Tibial artery (tissue), 4 donors: ENCODE results near the gene SLIT3.

Source experiments
- DNase-seq, 2 donors: peaks; one replicate each; pipeline ENCODE4 v3.0.0-alpha.2; 2019
- H3K27ac ChIP-seq, 2 donors: fragments of 200-600 bp; sonication (generic) in 1 of 2; 1 replicate in 1 of 2; 2 replicates in 1 of 2; pipeline ENCODE4 v1.5.1; 2018 to 2019; ENCODE audit warnings: mild to moderate bottlenecking in 1 of 2
- H3K27me3 ChIP-seq, 2 donors: fragments of 200-600 bp; sonication (generic) in 1 of 2; one replicate each; pipeline versions ENCODE4 v1.5.1 to v1.6.0; 2016 to 2019
- H3K36me3 ChIP-seq, 3 donors: fragments of 200-600 bp; sonication (generic) in 2 of 3; one replicate each; pipeline ENCODE4 v1.5.1; 2016 to 2019; ENCODE audit warnings: mild to moderate bottlenecking in 2 of 3
- H3K4me1 ChIP-seq, 4 donors: fragments of 200-600 bp; sonication (generic) in 2 of 4; 1 replicate in 3 of 4; 2 replicates in 1 of 4; pipeline ENCODE4 v1.5.1; 2016 to 2019
- H3K4me3 ChIP-seq, 2 donors: fragments of 200-600 bp; sonication (generic) in 1 of 2; 1 replicate in 1 of 2; 2 replicates in 1 of 2; pipeline ENCODE4 v1.5.1; 2018 to 2019; ENCODE audit warnings: mild to moderate bottlenecking in 2 of 2
- H3K9me3 ChIP-seq, 3 donors: fragments of 200-600 bp; sonication (generic) in 1 of 3; one replicate each; pipeline ENCODE4 v1.5.1; 2016 to 2019
- intact Hi-C: fragments of 100-400 bp; cut with DNase I; formaldehyde crosslinking; loops from one replicate; pipeline ENCODE4 v1.15.0; 2023; ENCODE audit warnings: low total_unique reads
- TF ChIP-seq, protein P1 (sequence below), 2 experiments: fragments of 200-600 bp in 1 of 2; fragments of 450-650 bp in 1 of 2; IDR thresholded peaks; one replicate each; pipeline ENCODE4 v1.5.1; 2017 to 2019; ENCODE audit warnings: antibody characterized with exemption in 2 of 2, mild to moderate bottlenecking in 1 of 2, moderate library complexity in 1 of 2

Gene SLIT3

DNA sequence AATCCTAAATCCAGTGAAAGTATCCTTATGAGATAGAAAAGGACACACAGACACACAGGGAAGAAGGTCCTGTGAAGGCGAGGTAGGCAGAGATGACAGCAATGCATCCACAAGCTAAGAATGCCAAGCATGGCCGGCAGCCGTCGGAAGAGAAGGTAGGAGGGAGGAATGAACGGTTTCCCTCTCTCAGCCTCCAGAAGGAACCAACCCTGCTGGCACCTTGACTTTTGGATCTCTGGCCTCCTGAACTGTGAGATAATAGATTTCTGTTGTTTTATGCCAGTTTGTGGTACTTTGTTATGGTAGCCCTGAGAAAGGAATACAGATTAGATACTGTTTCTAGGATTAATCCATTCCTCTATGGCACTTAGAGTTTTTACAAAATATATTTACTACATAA lies 645.6 kb downstream of the SLIT3 start:
- no peak overlapping the region for H3K4me3 ChIP-seq
- no peak overlapping the region for H3K27ac ChIP-seq
- peaks cover 0 to 11% (median 5%) of the 10 kb centered on the region in 4 donors for H3K4me1 ChIP-seq
- intact Hi-C loops: no loop called here
- H3K27me3 ChIP-seq: no peaks in the 10 kb centered on the region
- H3K9me3 ChIP-seq: no peaks in the 10 kb centered on the region
- DNase-seq: no peak
- peaks cover 0 to 5% (median 0%) of the 10 kb centered on the region in 3 donors for H3K36me3 ChIP-seq
- TF ChIP-seq, protein P1, sequence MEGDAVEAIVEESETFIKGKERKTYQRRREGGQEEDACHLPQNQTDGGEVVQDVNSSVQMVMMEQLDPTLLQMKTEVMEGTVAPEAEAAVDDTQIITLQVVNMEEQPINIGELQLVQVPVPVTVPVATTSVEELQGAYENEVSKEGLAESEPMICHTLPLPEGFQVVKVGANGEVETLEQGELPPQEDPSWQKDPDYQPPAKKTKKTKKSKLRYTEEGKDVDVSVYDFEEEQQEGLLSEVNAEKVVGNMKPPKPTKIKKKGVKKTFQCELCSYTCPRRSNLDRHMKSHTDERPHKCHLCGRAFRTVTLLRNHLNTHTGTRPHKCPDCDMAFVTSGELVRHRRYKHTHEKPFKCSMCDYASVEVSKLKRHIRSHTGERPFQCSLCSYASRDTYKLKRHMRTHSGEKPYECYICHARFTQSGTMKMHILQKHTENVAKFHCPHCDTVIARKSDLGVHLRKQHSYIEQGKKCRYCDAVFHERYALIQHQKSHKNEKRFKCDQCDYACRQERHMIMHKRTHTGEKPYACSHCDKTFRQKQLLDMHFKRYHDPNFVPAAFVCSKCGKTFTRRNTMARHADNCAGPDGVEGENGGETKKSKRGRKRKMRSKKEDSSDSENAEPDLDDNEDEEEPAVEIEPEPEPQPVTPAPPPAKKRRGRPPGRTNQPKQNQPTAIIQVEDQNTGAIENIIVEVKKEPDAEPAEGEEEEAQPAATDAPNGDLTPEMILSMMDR (IDR thresholded peaks at IDR 0.05): no peak

DNA sequence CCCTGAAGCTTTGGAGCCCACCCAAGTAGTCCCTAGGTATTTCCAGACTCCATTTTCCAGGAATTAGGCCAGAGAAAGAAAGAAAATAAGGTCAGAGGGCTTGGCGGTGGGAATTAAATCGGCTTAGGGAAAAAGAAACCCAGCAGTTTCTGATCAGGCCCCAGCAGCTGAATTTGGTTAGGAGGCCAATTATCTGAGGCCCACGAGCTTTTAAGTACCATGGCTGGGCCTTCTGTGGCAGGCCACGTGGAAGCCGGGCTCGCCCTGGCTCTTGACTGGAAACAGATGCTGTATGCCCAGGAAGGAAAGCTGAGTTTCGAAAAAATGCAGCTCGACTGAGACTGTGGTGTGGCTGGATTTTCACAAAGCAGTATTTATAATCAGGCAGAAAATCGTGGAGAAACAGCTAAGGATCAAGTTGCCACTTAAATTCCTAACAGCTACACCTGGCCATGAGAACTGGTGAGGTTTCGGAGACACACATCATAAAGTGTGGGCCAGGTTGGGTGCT lies 646.7 kb downstream of the SLIT3 start:
- TF ChIP-seq, protein P1 (IDR thresholded peaks at IDR 0.05): no peak
- peaks cover 0 to 11% (median 5%) of the 10 kb centered on the region in 4 donors for H3K4me1 ChIP-seq
- H3K27ac ChIP-seq: no peak overlapping the region
- no peak overlapping the region for H3K4me3 ChIP-seq
- H3K36me3 ChIP-seq: peaks cover 0 to 5% (median 0%) of the 10 kb centered on the region in 3 donors
- intact Hi-C loops: no loop called here
- H3K9me3 ChIP-seq: no peaks in the 10 kb centered on the region
- DNase-seq: peak; percentile 44 to 61
- H3K27me3 ChIP-seq: no peaks in the 10 kb centered on the region

DNA sequence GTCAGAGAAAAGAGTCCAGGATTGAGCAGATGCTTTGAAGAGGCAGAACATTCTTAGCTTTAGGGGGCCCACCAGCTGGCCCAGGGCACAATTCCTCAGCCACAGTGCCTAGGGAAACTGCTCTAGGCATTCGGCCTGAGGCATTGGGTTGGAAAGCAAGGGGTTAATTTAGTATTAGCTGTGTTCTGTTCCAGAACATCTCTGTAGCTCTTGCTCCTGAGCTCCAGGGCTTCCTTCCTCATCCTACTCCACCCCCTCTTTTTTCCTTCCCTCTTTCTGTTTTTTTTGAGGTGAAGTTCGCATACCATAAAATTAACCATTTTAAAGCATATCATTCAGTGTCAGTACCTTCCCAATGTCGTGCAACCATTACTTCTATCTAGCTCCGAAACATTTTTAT lies 647.3 kb downstream of the SLIT3 start:
- H3K27ac ChIP-seq: no peak overlapping the region
- no peak overlapping the region for H3K4me3 ChIP-seq
- peaks cover 0 to 5% (median 0%) of the 10 kb centered on the region in 3 donors for H3K36me3 ChIP-seq
- intact Hi-C loops: no loop called here
- no peaks in the 10 kb centered on the region for H3K9me3 ChIP-seq
- H3K4me1 ChIP-seq: peaks cover 0 to 11% (median 5%) of the 10 kb centered on the region in 4 donors
- no peak for DNase-seq
- H3K27me3 ChIP-seq: no peaks in the 10 kb centered on the region
- TF ChIP-seq, protein P1 (IDR thresholded peaks at IDR 0.05): no peak

DNA sequence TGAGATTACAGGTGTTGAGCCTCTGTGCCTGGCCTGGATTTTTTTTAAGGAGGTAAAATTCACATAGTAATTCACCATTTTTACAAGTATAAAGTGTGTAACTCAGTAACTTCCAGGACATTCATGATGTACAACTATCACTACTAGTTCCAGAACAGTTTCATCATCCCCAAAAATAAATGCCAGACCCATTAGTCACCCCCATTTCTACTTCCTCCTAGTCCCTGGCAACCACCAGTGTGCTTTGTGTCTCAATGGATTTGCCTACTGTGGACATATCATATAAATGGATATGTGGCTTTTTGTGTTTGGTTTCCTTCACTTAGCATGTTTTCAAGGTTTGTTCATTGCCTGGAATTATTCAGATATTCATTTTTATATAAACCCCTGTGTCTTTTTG lies 649.3 kb downstream of the SLIT3 start:
- intact Hi-C loops: no loop called here
- Histone ChIP-seq H3K4me3 (no peak overlapping the region), H3K9me3 (no peaks in the 10 kb centered on the region), H3K36me3 (peaks cover 0 to 5% (median 0%) of the 10 kb centered on the region in 3 donors), H3K27me3 (no peaks in the 10 kb centered on the region), H3K27ac (no peak overlapping the region), H3K4me1 (peaks cover 0 to 11% (median 5%) of the 10 kb centered on the region in 4 donors)
- TF ChIP-seq, protein P1 (IDR thresholded peaks at IDR 0.05): no peak
- no peak for DNase-seq

DNA sequence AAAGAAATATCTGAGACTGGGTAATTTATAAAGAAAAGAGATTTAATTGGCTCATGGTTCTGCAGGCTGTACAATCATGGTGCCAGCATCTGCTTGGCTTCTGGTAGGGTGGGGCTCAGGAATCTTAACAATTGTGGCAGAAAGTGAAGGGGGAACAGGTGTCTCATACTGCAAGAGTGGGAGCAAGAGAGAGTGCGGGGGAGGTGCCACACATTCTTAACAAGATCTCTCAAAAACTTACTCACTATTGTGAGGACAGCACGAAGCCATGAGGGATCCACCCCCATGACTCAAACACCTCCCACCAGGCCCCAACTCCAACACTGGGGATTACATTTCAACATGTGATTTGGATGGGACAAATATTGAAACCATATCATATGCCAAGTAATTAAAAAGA lies 651.6 kb downstream of the SLIT3 start:
- TF ChIP-seq, protein P1 (IDR thresholded peaks at IDR 0.05): no peak
- H3K9me3 ChIP-seq: no peaks in the 10 kb centered on the region
- H3K36me3 ChIP-seq: no peaks in the 10 kb centered on the region
- no peaks in the 10 kb centered on the region for H3K27me3 ChIP-seq
- intact Hi-C loops: no loop called here
- no peak overlapping the region for H3K4me3 ChIP-seq
- H3K27ac ChIP-seq: no peak overlapping the region
- peaks cover 0 to 8% (median 3%) of the 10 kb centered on the region in 4 donors for H3K4me1 ChIP-seq
- no peak for DNase-seq

DNA sequence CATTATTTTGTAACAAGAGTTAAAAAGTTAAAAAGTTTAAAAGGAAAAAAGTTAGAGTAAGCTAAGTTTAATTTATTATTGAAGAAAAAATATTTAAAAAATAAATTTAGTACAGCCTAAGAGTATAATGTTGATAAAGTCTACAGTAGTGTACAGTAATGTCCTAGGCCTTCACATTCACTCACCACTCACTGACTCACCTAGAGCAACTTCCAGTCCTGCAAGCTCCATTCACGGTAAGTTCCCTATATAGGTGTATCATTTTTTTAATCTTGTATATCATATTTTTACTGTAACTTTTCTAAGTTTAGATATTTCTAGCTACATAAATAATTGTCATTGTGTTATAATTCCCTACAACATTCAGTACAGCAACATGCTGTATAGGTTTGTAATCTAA lies 652.4 kb downstream of the SLIT3 start:
- H3K4me3 ChIP-seq: no peak overlapping the region
- no peaks in the 10 kb centered on the region for H3K27me3 ChIP-seq
- peaks cover 0 to 3% (median 0%) of the 10 kb centered on the region in 4 donors for H3K4me1 ChIP-seq
- TF ChIP-seq, protein P1 (IDR thresholded peaks at IDR 0.05): no peak
- H3K27ac ChIP-seq: no peak overlapping the region
- no peaks in the 10 kb centered on the region for H3K36me3 ChIP-seq
- no peak for DNase-seq
- H3K9me3 ChIP-seq: no peaks in the 10 kb centered on the region
- intact Hi-C loops: no loop called here
